Measurements from ENCODE around the gene ACSF3.

DNA sequence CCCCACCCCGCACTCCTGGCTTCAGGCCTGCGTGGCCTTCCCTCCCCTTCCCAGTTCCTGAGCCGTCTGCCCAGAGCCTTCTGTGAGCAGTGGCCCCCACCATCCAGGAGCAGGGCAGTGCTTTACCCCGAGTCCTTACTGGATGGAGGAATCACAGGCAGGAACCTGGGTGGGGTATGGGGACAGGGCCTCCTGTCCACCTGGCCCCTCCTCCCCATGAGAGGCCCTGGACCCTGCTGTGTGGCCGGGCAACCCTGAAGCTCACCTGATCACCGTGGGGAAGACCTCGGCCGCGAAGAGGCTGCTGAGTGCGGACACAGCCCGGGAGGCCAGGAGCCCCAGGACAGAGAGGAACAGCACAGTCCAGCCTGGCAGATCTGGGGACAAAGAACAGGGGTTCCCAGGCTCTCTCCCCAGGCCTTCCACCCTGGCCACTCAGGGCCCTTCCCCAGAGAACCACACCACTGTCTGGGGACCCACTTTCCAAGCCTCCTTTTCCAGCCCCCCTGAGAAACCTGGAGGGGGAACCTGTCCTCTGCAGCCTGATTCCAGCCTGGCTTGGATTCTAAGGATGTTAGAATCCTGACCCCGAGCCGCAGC lies 103.5 kb downstream of the ACSF3 start:
- TF ChIP-seq, protein P1, sequence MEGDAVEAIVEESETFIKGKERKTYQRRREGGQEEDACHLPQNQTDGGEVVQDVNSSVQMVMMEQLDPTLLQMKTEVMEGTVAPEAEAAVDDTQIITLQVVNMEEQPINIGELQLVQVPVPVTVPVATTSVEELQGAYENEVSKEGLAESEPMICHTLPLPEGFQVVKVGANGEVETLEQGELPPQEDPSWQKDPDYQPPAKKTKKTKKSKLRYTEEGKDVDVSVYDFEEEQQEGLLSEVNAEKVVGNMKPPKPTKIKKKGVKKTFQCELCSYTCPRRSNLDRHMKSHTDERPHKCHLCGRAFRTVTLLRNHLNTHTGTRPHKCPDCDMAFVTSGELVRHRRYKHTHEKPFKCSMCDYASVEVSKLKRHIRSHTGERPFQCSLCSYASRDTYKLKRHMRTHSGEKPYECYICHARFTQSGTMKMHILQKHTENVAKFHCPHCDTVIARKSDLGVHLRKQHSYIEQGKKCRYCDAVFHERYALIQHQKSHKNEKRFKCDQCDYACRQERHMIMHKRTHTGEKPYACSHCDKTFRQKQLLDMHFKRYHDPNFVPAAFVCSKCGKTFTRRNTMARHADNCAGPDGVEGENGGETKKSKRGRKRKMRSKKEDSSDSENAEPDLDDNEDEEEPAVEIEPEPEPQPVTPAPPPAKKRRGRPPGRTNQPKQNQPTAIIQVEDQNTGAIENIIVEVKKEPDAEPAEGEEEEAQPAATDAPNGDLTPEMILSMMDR (IDR thresholded peaks at IDR 0.05) = no peak
- TF ChIP-seq POLR2A (IDR thresholded peaks at IDR 0.05) = no peak

Measured in testis (tissue), 2 donors.